Left ventricle myocardium inferior (tissue), 1 donor: ENCODE results near the gene DOK6. TPM values are rescaled to one million over a fixed set of nuclear protein-coding genes. Genes with fewer than 3 reads are reported as not detected.

Source experiments
- DNase-seq: peaks from one replicate; pipeline ENCODE4 v3.0.0-alpha.2; 2020
- H3K27ac ChIP-seq: fragments of 200-600 bp; replicated peaks from 2 replicates; pipeline ENCODE4 v1.8.0; 2021
- H3K27me3 ChIP-seq: fragments of 200-600 bp; 2 replicates; pipeline ENCODE4 v1.8.0; 2021; ENCODE audit warnings: low read depth
- H3K36me3 ChIP-seq: fragments of 200-600 bp; 2 replicates; pipeline ENCODE4 v1.8.0; 2021
- H3K4me1 ChIP-seq: fragments of 200-600 bp; 2 replicates; pipeline ENCODE4 v1.8.0; 2021
- H3K4me3 ChIP-seq: fragments of 200-600 bp; 2 replicates; pipeline ENCODE4 v1.8.0; 2021; ENCODE audit warnings: mild to moderate bottlenecking, moderate library complexity
- H3K9me3 ChIP-seq: fragments of 200-600 bp; replicated peaks from 2 replicates; pipeline ENCODE4 v1.8.0; 2021
- intact Hi-C: fragments of 100-400 bp; cut with micrococcal nuclease; formaldehyde crosslinking; loops from one replicate; pipeline ENCODE4 v1.11.0; 2022
- total RNA-seq: library from RNA; stranded (reverse); fragmentation: NEBNext Ultra II Directional; extraction: Animal tissue kit (Norgen Biotek cat#: 25700); gene quantifications from one replicate; pipeline ENCODE4 v1.2.1, GENCODE V29; 2021
- TF ChIP-seq, protein P1 (sequence below): fragments of 200-600 bp; IDR thresholded peaks from 2 replicates; pipeline ENCODE4 v1.8.0; 2021; ENCODE audit warnings: antibody characterized with exemption, mild to moderate bottlenecking, borderline replicate concordance
- donor health status: DM: no; HTN: yes; CAD: no; lungs with severe emphysema.

The DOK6 gene
- total RNA-seq, 1 donor from 2014 or later = 0.96 TPM

DNA sequence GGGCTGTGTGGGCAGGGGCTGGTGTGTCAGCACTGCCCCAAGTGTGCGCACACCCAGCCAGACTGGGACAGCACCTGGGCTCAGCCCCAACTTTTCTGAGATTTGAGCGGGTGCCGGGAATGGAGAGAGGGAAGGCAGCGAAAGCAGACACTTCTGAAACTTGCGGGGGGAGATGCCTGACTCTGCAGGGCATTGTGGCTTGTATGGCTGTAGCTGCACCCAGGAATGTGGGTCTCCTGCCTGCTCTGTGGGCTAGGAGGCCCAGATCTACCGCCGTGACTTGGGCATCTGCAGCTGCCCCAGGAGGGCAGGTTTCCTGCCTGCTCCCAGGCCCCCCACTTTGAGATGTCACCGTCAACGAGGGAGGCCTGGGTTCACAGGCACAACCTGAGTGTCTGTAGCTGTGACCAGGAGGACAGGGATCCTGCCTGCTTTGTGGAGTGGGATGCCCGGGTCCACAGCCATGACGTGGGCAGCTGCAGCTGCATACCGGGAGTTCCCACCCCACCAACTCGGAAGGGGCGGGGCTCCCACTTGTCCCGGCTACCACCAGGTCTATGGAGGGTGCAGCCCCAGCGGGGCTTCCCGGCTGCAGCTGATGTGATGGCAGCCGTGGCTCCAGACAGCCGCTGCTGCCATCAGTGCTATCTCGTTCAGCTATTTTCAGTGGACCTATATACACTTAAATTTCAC is 95.3 kb downstream of the DOK6 start:
- Histone ChIP-seq H3K9me3 (no peaks in the 10 kb centered on the region), H3K27ac (no peak overlapping the region), H3K4me3 (no peak overlapping the region), H3K36me3 (no peaks in the 10 kb centered on the region), H3K4me1 (no peaks in the 10 kb centered on the region), H3K27me3 (no peaks in the 10 kb centered on the region)
- TF ChIP-seq, protein P1, sequence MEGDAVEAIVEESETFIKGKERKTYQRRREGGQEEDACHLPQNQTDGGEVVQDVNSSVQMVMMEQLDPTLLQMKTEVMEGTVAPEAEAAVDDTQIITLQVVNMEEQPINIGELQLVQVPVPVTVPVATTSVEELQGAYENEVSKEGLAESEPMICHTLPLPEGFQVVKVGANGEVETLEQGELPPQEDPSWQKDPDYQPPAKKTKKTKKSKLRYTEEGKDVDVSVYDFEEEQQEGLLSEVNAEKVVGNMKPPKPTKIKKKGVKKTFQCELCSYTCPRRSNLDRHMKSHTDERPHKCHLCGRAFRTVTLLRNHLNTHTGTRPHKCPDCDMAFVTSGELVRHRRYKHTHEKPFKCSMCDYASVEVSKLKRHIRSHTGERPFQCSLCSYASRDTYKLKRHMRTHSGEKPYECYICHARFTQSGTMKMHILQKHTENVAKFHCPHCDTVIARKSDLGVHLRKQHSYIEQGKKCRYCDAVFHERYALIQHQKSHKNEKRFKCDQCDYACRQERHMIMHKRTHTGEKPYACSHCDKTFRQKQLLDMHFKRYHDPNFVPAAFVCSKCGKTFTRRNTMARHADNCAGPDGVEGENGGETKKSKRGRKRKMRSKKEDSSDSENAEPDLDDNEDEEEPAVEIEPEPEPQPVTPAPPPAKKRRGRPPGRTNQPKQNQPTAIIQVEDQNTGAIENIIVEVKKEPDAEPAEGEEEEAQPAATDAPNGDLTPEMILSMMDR = no peak
- intact Hi-C loops = no loop called here
- DNase-seq = no peak

DNA sequence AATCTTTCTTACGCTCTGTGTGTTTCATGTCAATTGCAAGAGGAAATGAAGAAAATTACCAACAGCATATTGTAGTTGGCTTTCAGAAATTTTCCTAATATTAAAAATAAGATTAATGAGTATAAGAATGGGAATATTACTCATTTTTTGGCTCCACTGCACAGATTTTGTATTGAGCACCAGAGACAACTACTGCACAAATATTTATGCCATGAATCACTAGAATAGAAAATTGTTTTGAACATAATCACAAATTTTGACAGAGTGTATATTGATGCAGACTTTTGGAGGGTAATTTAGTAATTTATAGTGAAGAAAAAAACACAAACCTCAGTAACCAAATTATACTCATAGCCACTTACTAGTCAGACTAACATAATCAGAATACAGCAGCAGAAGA is 118.3 kb downstream of the DOK6 start:
- H3K4me3 ChIP-seq = no peak overlapping the region
- intact Hi-C loops = no loop called here
- no peaks in the 10 kb centered on the region for H3K9me3 ChIP-seq
- no peaks in the 10 kb centered on the region for H3K27me3 ChIP-seq
- no peak overlapping the region for H3K27ac ChIP-seq
- TF ChIP-seq, protein P1 = no peak
- H3K36me3 ChIP-seq = no peaks in the 10 kb centered on the region
- no peak for DNase-seq
- no peaks in the 10 kb centered on the region for H3K4me1 ChIP-seq

DNA sequence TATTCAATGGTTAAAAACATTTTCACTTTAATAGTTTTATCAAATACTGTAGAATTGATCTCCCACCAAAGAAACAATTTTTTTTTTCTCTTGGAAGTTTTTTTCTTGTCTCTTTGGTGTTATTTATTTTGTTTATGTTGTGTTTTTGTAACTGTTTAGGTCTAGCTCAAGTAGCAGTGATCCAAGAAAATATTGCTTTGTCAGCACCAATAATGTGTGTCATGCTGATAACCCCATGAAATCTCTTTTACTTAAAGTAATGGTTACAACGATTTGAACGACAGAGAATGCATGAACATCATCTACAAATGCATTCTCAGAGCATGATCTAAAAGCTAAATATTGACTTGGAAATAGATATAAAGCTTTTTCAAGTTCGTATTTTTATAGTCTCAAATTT is 122.9 kb downstream of the DOK6 start:
- Histone ChIP-seq H3K4me1 (no peaks in the 10 kb centered on the region), H3K27me3 (no peaks in the 10 kb centered on the region), H3K27ac (no peak overlapping the region), H3K36me3 (no peaks in the 10 kb centered on the region), H3K4me3 (no peak overlapping the region), H3K9me3 (no peaks in the 10 kb centered on the region)
- no peak for DNase-seq
- intact Hi-C loops = no loop called here
- TF ChIP-seq, protein P1 = no peak

DNA sequence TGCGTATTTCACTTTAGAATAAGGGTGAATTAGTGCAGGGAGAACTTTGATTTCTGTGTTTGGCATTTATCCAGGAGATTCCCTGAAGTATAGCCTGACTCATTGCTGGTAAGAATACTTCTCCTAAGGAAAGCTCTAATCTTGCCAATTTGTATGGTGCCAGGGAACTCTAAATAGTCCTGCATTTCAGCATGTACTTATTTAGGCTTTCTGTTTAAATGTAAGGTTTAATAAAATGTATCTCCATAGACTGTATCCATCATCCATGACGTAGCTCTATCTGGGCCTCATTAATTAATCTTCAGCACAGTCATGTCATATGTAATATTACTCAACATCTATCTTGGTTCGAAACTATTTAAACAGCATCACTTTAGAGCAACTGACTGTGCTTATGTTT is 127.7 kb downstream of the DOK6 start:
- Histone ChIP-seq H3K27ac (no peak overlapping the region), H3K9me3 (peaks cover 4% of the 10 kb centered on the region), H3K4me3 (no peak overlapping the region), H3K4me1 (no peaks in the 10 kb centered on the region), H3K27me3 (no peaks in the 10 kb centered on the region), H3K36me3 (no peaks in the 10 kb centered on the region)
- no peak for DNase-seq
- TF ChIP-seq, protein P1 = no peak
- intact Hi-C loops = no loop called here

DNA sequence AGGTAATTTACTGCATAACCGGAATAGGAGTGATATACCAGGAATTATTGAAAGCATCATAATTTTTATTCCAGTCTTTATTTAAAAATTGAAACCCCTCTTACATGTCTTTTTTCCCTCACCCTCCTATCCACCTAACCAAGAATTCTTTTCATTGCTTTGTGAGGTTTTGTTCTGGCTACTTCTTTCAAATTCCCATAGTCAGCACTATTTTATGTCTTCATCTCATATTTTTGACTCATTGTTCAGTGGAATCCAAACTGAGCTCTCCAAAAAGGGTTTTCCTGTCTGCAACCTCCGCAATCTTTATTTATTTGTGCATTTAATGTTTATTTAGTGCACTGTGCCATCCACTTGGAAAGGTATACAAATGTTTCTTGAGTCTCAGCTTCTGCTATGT is 128.5 kb downstream of the DOK6 start:
- H3K27me3 ChIP-seq = no peaks in the 10 kb centered on the region
- TF ChIP-seq, protein P1 = no peak
- H3K9me3 ChIP-seq = peaks cover 4% of the 10 kb centered on the region
- no peak overlapping the region for H3K27ac ChIP-seq
- no peak overlapping the region for H3K4me3 ChIP-seq
- DNase-seq = no peak
- intact Hi-C loops = no loop called here
- no peaks in the 10 kb centered on the region for H3K4me1 ChIP-seq
- no peaks in the 10 kb centered on the region for H3K36me3 ChIP-seq
